ENCODE data around the gene ZNF564.
A peak's percentile ranks its signal among the peaks of the same experiment; 100 is the strongest.

ZNF564 gene

DNA sequence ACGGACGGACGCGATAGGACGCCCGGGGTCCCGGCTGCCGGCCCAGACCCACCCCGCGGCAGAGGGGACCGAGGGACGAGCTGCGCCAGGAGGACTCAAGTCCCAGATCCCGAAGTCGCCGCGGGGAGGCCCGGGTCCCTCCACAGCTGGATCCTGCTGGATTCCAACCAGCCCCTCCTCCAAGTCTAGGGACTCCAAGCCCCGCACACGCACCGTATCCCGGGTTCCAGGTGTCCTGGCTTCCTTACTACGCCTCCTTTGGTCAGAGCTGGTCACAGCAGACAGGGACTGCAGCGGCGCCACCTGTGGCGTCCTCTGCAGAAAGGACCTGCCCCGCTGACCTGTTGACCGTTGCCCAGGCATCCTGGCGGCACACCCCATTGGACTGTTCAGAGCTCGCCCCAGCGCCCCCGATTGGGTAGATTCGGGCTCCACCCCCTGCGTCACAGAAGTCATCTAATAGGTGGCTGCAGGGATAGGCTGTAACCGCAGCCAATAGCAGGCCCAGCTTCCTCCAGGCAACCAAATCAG is 37.7 kb downstream of the ZNF564 start:
- Histone ChIP-seq H3K14ac (ENCODE audit: low read length) (no peak overlapping the region), H3K4me3 (ENCODE audit: low read depth, low read length) (no peak overlapping the region), H4K12ac (ENCODE audit: low read depth, low read length) (no peak overlapping the region), H3K79me2 (ENCODE audit: control insufficient read depth, insufficient read depth, low read length, poor library complexity) (no peaks in the 10 kb centered on the region), H3K9me3 (ENCODE audit: insufficient read depth, low read depth, low read length) (peaks cover 15% of the 10 kb centered on the region), H3K79me1 (ENCODE audit: low read length) (no peaks in the 10 kb centered on the region), H3K4ac (ENCODE audit: low read depth, low read length) (no peak overlapping the region), H3K36me3 (ENCODE audit: control insufficient read depth in 1 of 2, insufficient read depth in 2 of 2, low read length in 2 of 2) (peaks cover 5 to 8% of the 10 kb centered on the region in 2 experiments), H4K8ac (ENCODE audit: low read depth, low read length) (no peak overlapping the region), H3K4me2 (ENCODE audit: low read length) (no peak overlapping the region), H2BK5ac (ENCODE audit: low read depth, low read length, poor library complexity) (no peak overlapping the region), H2BK12ac (ENCODE audit: low read length) (no peak overlapping the region), H3K4me1 (ENCODE audit: control insufficient read depth in 1 of 2, insufficient read depth in 2 of 2, low read length in 2 of 2) (no peaks in the 10 kb centered on the region), H2AK5ac (ENCODE audit: low read length) (no peak overlapping the region), H3K27me3 (ENCODE audit: insufficient read depth, low read length) (no peaks in the 10 kb centered on the region), H3K9ac (ENCODE audit: low read length) (no peak overlapping the region), H3K18ac (ENCODE audit: low read length) (no peak overlapping the region), H3K23ac (ENCODE audit: low read length) (no peak overlapping the region), H2BK120ac (ENCODE audit: insufficient read depth, low read length, poor library complexity) (no peak overlapping the region), H4K91ac (ENCODE audit: low read depth, low read length) (no peak overlapping the region), H2AFZ (ENCODE audit: insufficient read depth, low read length, poor library complexity) (no peak overlapping the region), H3K27ac (ENCODE audit: low read depth, low read length) (no peak overlapping the region)
- no peak for DNase-seq
- WGBS (ENCODE audit: extremely low coverage, insufficient coverage, insufficient read length), result no CpG with 5 or more reads among the region's 35 CpGs

DNA sequence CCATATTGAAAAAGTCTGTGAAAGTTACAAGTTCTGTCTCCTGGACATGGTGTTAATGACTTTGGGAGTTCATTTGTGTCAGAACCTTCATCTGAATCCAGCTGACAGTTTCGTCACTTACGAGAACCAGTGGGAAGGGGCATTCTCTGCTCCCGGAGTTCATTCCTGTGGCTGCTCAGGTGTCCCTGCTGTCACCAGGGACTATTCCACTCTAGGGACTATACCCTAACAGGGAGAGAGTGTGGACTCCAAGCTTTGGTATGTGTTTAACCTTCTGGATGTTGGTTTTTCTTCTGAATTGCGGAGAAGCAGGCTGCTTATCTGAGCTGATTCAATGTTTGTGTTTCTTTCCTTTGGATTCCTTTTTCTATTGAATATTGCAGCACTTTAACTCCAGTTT is 54.2 kb downstream of the ZNF564 start:
- no peak overlapping the region for H2BK12ac ChIP-seq (ENCODE audit: low read length)
- no peak overlapping the region for H4K12ac ChIP-seq (ENCODE audit: low read depth, low read length)
- peaks cover 7% of the 10 kb centered on the region for H3K79me1 ChIP-seq (ENCODE audit: low read length)
- H2BK120ac ChIP-seq (ENCODE audit: insufficient read depth, low read length, poor library complexity), result no peak overlapping the region
- H3K4me1 ChIP-seq (ENCODE audit: control insufficient read depth in 1 of 2, insufficient read depth in 2 of 2, low read length in 2 of 2), result peaks cover 0 to 2% of the 10 kb centered on the region in 2 experiments
- H3K4ac ChIP-seq (ENCODE audit: low read depth, low read length), result no peak overlapping the region
- H4K91ac ChIP-seq (ENCODE audit: low read depth, low read length), result no peak overlapping the region
- WGBS (ENCODE audit: extremely low coverage, insufficient coverage, insufficient read length), result no CpG with 5 or more reads among the region's 4 CpGs
- no peak overlapping the region for H3K27ac ChIP-seq (ENCODE audit: low read depth, low read length)
- H3K4me3 ChIP-seq (ENCODE audit: low read depth, low read length), result no peak overlapping the region
- no peak overlapping the region for H3K4me2 ChIP-seq (ENCODE audit: low read length)
- H2BK5ac ChIP-seq (ENCODE audit: low read depth, low read length, poor library complexity), result no peak overlapping the region
- H2AFZ ChIP-seq (ENCODE audit: insufficient read depth, low read length, poor library complexity), result no peak overlapping the region
- H3K9ac ChIP-seq (ENCODE audit: low read length), result no peak overlapping the region
- no peak overlapping the region for H2AK5ac ChIP-seq (ENCODE audit: low read length)
- no peak overlapping the region for H3K18ac ChIP-seq (ENCODE audit: low read length)
- H3K9me3 ChIP-seq (ENCODE audit: insufficient read depth, low read depth, low read length), result no peaks in the 10 kb centered on the region
- H3K36me3 ChIP-seq (ENCODE audit: control insufficient read depth in 1 of 2, insufficient read depth in 2 of 2, low read length in 2 of 2), result no peaks in the 10 kb centered on the region
- H4K8ac ChIP-seq (ENCODE audit: low read depth, low read length), result no peak overlapping the region
- H3K27me3 ChIP-seq (ENCODE audit: insufficient read depth, low read length), result no peaks in the 10 kb centered on the region
- H3K23ac ChIP-seq (ENCODE audit: low read length), result no peak overlapping the region
- no peak for DNase-seq
- peaks cover 4% of the 10 kb centered on the region for H3K79me2 ChIP-seq (ENCODE audit: control insufficient read depth, insufficient read depth, low read length, poor library complexity)
- H3K14ac ChIP-seq (ENCODE audit: low read length), result no peak overlapping the region

DNA sequence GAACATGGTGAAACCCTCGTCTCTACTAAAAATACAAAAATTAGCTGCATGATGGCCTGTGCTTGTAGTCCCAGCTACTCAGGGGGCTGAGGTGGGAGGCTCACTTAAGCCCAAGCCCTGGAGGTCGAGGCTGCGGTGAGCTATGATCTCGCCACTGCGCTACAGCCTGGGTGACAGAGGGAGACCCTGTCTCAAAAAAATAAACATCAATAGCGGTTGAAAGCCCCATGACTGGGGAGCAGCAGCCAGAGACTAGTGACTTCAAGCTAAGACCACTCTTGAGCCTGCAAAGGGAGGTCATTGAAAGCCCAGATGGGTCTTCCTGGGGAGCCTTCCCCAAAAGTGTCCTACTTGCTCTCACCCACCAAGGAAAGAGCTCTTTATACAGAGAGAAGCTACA is 54.8 kb downstream of the ZNF564 start:
- H2AFZ ChIP-seq (ENCODE audit: insufficient read depth, low read length, poor library complexity), result no peak overlapping the region
- H3K79me1 ChIP-seq (ENCODE audit: low read length), result peaks cover 7% of the 10 kb centered on the region
- H4K8ac ChIP-seq (ENCODE audit: low read depth, low read length), result no peak overlapping the region
- WGBS (ENCODE audit: extremely low coverage, insufficient coverage, insufficient read length), result no CpG with 5 or more reads among the region's 6 CpGs
- H3K36me3 ChIP-seq (ENCODE audit: control insufficient read depth in 1 of 2, insufficient read depth in 2 of 2, low read length in 2 of 2), result no peaks in the 10 kb centered on the region
- H3K79me2 ChIP-seq (ENCODE audit: control insufficient read depth, insufficient read depth, low read length, poor library complexity), result peaks cover 4% of the 10 kb centered on the region
- no peak for DNase-seq
- no peak overlapping the region for H4K91ac ChIP-seq (ENCODE audit: low read depth, low read length)
- no peak overlapping the region for H3K27ac ChIP-seq (ENCODE audit: low read depth, low read length)
- H2BK120ac ChIP-seq (ENCODE audit: insufficient read depth, low read length, poor library complexity), result no peak overlapping the region
- no peak overlapping the region for H4K12ac ChIP-seq (ENCODE audit: low read depth, low read length)
- no peak overlapping the region for H3K14ac ChIP-seq (ENCODE audit: low read length)
- H2BK12ac ChIP-seq (ENCODE audit: low read length), result no peak overlapping the region
- H3K4me1 ChIP-seq (ENCODE audit: control insufficient read depth in 1 of 2, insufficient read depth in 2 of 2, low read length in 2 of 2), result peaks cover 0 to 2% of the 10 kb centered on the region in 2 experiments
- no peak overlapping the region for H2AK5ac ChIP-seq (ENCODE audit: low read length)
- H3K4me3 ChIP-seq (ENCODE audit: low read depth, low read length), result no peak overlapping the region
- no peak overlapping the region for H3K18ac ChIP-seq (ENCODE audit: low read length)
- no peaks in the 10 kb centered on the region for H3K9me3 ChIP-seq (ENCODE audit: insufficient read depth, low read depth, low read length)
- H3K4me2 ChIP-seq (ENCODE audit: low read length), result no peak overlapping the region
- H3K4ac ChIP-seq (ENCODE audit: low read depth, low read length), result no peak overlapping the region
- H3K27me3 ChIP-seq (ENCODE audit: insufficient read depth, low read length), result no peaks in the 10 kb centered on the region
- H3K23ac ChIP-seq (ENCODE audit: low read length), result no peak overlapping the region
- no peak overlapping the region for H2BK5ac ChIP-seq (ENCODE audit: low read depth, low read length, poor library complexity)
- no peak overlapping the region for H3K9ac ChIP-seq (ENCODE audit: low read length)

DNA sequence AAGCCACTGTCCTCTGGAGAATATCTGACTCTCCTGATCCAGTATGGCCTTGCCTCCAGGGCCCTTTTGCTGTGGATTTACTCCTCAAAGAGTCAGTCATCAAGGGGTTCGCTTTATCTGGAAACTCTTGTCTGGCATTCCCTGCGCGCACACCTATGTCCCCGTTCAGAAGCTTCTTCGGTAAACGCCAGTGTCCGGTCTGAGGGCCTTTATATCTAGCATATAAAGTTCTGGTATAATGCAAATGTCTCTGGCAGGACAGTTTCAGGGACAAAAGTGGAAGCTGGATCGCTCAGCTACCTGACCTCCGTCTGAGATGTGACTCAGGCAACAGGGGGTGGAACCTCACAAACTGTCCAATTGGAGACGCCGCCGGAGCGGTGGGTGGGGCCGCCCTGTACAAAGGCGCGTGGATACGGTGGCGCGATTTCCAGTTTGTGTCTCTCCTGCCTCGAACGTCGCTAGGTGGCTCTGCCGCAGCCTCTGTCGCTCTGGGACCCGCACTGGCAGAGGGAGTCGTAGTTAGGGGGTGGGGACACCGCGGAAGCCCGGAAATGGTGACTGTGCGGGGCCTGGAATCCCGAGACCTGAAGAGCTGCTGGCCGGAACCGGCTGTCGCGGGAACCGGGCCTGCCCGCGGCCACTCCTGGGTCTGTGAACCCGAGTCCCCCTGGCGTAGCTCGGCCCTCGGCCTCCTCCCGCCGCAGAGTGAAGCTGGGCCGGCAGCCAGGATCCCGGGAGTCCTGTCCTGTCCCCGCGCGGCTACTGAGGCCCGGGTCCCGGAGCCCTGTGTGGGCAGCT is 56.1 kb downstream of the ZNF564 start:
- DNase-seq, result peak; percentile 96 to 98
- Histone ChIP-seq H3K79me1 (ENCODE audit: low read length) (peaks cover 7% of the 10 kb centered on the region), H2BK5ac (ENCODE audit: low read depth, low read length, poor library complexity) (peak overlapping the region; percentile 42), H3K18ac (ENCODE audit: low read length) (peak overlapping the region; percentile 73), H3K4me2 (ENCODE audit: low read length) (peak overlapping the region; percentile 91), H3K4me3 (ENCODE audit: low read depth, low read length) (peak overlapping the region; percentile 72), H2AK5ac (ENCODE audit: low read length) (no peak overlapping the region), H2BK12ac (ENCODE audit: low read length) (no peak overlapping the region), H4K8ac (ENCODE audit: low read depth, low read length) (peak overlapping the region; percentile 97), H3K9ac (ENCODE audit: low read length) (peak overlapping the region; percentile 87), H3K23ac (ENCODE audit: low read length) (no peak overlapping the region), H3K27ac (ENCODE audit: low read depth, low read length) (peak overlapping the region; percentile 82), H2BK120ac (ENCODE audit: insufficient read depth, low read length, poor library complexity) (peak overlapping the region; percentile 29), H4K12ac (ENCODE audit: low read depth, low read length) (peak overlapping the region; percentile 87), H4K91ac (ENCODE audit: low read depth, low read length) (peak overlapping the region; percentile 82), H3K27me3 (ENCODE audit: insufficient read depth, low read length) (no peaks in the 10 kb centered on the region), H3K79me2 (ENCODE audit: control insufficient read depth, insufficient read depth, low read length, poor library complexity) (peaks cover 4% of the 10 kb centered on the region), H2AFZ (ENCODE audit: insufficient read depth, low read length, poor library complexity) (peak overlapping the region; percentile 95), H3K36me3 (ENCODE audit: control insufficient read depth in 1 of 2, insufficient read depth in 2 of 2, low read length in 2 of 2) (no peaks in the 10 kb centered on the region), H3K4ac (ENCODE audit: low read depth, low read length) (peak overlapping the region; percentile 66), H3K4me1 (ENCODE audit: control insufficient read depth in 1 of 2, insufficient read depth in 2 of 2, low read length in 2 of 2) (peaks cover 0 to 2% of the 10 kb centered on the region in 2 experiments), H3K14ac (ENCODE audit: low read length) (peak overlapping the region; percentile 76), H3K9me3 (ENCODE audit: insufficient read depth, low read depth, low read length) (no peaks in the 10 kb centered on the region)
- no CpG with 5 or more reads among the region's 51 CpGs for WGBS (ENCODE audit: extremely low coverage, insufficient coverage, insufficient read length)
